Fibroblast of pulmonary artery (primary cell): ENCODE data around the gene C2orf49.

Source experiments
- DNase-seq: peaks from one replicate; pipeline ENCODE4 v3.0.0-alpha.2; 2010; ENCODE audit warnings: low read depth
- H3K4me3 ChIP-seq: replicated peaks from 2 replicates; pipeline ENCODE4 v1.5.1; 2011; ENCODE audit warnings: low read depth, mild to moderate bottlenecking, control low read depth, low read length, moderate library complexity
- TF ChIP-seq, protein P1 (sequence below): IDR thresholded peaks from 2 replicates; pipeline ENCODE4 v1.5.1; 2011; ENCODE audit warnings: mild to moderate bottlenecking, control low read depth, low read length, inconsistent platforms; ENCODE audit errors: missing control alignments

The C2orf49 gene

DNA sequence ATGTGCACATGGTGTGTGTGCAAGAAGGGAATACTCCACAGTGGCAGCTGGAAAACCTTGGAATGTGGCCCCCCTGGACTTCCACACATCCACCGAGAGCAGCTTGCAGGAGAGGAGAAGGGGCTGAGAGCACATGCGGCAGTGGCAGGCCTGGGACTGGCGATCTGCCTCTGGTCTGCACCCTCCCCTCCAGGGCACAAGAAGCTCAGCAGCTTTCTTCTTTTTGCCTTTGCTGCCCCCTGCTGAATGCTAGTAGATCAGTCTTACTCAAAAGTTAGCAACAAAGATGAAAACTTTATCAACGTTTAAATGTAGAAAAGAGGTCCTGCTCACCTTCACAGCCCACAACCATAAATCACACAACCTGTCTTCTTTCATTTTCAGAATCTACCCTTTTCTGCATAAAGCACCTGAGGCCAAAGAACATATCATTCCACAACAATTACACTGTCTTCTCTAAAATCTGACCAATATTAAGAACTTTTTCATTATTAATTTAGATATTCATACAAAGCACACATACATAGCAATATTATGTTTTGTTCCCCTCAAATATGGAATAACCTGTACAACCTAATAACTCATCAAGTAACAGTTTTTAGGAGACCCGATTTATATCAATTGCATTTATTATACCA, 42.4 kb upstream of the C2orf49 start:
- peak; percentile 78 for DNase-seq
- H3K4me3 ChIP-seq: no peak overlapping the region
- TF ChIP-seq, protein P1, sequence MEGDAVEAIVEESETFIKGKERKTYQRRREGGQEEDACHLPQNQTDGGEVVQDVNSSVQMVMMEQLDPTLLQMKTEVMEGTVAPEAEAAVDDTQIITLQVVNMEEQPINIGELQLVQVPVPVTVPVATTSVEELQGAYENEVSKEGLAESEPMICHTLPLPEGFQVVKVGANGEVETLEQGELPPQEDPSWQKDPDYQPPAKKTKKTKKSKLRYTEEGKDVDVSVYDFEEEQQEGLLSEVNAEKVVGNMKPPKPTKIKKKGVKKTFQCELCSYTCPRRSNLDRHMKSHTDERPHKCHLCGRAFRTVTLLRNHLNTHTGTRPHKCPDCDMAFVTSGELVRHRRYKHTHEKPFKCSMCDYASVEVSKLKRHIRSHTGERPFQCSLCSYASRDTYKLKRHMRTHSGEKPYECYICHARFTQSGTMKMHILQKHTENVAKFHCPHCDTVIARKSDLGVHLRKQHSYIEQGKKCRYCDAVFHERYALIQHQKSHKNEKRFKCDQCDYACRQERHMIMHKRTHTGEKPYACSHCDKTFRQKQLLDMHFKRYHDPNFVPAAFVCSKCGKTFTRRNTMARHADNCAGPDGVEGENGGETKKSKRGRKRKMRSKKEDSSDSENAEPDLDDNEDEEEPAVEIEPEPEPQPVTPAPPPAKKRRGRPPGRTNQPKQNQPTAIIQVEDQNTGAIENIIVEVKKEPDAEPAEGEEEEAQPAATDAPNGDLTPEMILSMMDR: peak; percentile 74

DNA sequence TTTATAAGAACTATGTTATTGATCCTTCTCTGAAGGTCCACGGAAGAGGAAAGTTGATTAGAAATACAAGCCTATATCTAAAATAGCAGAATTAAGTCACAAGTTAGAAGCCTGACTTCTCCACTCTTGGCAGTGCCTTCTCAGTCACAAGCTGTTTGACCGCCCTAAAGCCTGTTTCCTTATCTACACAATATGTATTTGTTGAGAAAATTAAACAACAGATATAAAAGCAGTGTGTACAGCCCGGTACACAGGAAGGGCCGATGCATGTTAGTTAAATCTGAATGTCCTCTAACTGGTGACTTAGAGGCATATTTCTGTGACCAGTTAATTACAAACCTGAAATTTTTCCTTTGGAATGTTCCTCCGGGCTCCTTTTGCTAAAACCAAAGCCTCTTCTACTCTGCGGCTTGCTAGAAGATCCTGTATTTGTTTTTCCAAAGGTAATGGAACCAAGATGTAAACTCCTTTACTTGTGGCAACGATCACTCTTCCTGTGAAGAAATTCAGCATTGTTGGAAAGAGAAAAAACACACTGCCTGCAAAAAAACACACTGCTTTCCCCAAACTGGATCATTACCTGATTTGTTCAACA, 41.2 kb upstream of the C2orf49 start:
- no peak overlapping the region for H3K4me3 ChIP-seq
- no peak for DNase-seq
- TF ChIP-seq, protein P1: no peak

DNA sequence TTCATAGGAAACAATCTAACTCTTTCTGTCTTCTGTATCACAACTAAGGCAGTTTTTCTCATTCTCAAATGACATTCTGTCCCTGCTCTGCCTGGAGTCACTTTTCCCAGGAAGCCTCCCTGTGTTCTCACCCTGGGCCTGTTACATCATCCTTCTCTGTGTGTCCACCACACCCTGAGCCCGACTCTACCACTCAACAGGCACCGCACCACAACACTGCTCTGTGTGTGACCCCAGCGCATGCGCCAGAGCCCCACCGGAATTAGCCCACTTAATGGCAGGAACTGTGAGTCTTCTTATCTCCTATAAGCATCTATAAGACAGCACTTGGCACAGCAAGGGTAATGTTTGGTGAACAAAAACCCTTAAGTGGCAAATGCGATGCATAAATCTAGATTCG, 40.1 kb upstream of the C2orf49 start:
- TF ChIP-seq, protein P1: no peak
- no peak for DNase-seq
- no peak overlapping the region for H3K4me3 ChIP-seq

DNA sequence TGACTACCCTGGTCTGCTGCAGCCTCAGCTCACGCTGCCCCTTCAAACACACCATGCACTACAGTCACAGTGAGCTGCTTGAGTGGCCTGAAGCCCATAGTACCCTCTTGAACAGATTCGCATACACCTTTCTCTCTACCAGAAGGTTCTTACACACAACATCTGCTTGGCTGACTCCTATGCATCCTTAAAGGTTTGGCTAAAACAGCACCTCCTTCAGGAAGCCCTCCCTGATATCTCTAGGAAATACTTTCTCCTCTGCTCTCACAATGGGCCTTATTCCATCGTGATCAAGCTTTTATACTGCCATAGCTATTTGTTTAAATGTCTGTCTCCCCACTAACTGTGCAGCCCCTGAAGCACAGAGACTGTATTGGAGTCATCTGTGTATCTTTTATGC, 39.3 kb upstream of the C2orf49 start:
- TF ChIP-seq, protein P1: no peak
- no peak for DNase-seq

DNA sequence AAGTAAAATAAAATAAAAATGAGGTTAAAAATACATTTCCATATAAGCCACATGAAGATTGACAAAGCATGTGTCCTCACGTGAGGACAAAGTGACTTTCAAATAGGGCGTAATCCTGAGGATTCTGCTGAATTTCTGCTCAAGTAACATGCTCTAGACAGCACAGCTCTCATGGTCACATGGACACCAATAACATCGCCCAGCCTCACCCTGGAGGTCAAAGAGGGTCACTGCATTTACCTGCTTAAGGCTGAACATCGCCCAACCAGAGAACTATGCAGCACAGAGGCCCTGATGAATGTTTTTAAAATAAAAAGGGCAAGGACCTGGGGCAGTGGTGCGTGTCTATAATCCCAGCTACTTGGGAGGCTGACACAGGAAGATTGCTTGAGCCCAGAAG, 38.0 kb upstream of the C2orf49 start:
- no peak overlapping the region for H3K4me3 ChIP-seq
- no peak for DNase-seq
- TF ChIP-seq, protein P1: no peak

More for the DNA sequence above, 39.3 kb upstream of the C2orf49 start:
- H3K4me3 ChIP-seq: no peak overlapping the region

DNA sequence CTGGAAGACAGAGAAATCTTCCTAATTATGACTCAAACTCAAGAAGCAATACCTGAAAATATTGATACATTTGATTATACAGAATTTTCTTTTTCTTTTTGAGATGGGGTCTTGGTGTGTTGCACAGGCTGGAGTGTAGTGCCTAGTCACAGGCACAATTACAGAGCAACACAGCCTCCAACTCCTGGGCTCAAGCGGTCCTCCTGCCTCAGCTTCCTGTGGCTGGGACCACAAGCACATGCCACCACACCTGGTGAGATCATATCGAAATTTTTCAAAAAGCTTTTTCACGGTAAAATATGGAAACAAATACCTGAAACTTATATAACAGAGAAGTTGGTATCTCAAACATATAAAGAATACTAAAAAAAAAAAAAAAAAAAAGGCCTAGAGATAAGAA, 35.7 kb upstream of the C2orf49 start:
- TF ChIP-seq, protein P1: no peak
- no peak overlapping the region for H3K4me3 ChIP-seq
- DNase-seq: no peak

DNA sequence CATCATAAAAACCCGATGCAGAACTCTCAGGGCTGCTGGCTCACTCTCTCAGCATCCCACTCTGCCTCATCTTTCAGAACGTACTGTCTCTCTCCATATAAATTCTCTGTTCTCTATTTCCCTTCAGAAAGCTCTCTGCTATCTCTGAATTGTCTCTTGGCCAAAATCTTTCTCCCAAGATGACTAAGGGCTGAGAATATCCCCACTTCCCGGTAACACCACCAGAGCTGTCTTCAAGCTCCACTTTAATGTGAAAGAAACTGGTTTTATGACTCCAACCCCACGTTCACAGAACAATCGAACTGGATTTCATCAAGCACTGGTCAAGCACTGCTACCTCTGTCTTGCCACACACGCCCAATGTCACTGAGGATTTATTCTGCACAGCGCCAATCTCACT, 30.2 kb upstream of the C2orf49 start:
- TF ChIP-seq, protein P1: no peak
- DNase-seq: peak; percentile 39
- H3K4me3 ChIP-seq: no peak overlapping the region
